Measurements from ENCODE around the gene BRAF.
"Not testable (repeated sequence)": the region's sequence is repeated elsewhere in the genome, so short reads cannot be mapped to it uniquely, and the experiment has no call there.

Gene BRAF

DNA sequence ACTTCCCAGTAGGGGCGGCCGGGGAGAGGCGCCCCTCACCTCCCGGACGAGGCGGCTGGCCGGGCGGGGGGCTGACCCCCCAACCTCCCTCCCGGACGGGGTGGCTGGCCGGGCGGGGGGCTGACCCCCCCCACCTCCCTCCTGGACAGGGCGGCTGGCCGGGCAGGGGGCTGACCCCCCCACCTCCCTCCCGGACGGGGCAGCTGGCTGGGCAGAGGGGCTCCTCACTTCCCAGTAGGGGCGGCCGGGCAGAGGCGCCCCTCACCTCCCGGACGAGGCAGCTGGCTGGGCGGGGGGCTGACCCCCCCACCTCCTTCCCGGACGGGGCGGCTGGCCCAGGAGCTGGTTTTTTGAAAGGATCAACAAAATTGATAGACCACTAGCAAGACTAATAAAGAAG, 161.6 kb downstream of the BRAF start:
- DNase-seq, result not testable (repeated sequence)

DNA sequence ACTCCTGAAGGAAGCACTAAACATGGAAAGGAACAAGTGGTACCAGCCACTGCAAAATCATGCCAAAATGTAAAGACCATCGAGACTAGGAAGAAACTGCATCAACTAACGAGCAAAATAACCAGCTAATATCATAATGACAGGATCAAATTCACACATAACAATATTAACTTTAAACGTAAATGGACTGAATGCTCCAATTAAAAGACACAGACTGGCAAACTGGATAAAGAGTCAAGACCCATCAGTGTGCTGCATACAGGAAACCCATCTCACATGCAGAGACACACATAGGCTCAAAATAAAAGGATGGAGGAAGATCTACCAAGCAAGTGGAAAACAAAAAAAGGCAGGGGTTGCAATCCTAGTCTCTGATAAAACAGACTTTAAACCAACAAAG, 163.4 kb downstream of the BRAF start:
- not testable (repeated sequence) for DNase-seq

DNA sequence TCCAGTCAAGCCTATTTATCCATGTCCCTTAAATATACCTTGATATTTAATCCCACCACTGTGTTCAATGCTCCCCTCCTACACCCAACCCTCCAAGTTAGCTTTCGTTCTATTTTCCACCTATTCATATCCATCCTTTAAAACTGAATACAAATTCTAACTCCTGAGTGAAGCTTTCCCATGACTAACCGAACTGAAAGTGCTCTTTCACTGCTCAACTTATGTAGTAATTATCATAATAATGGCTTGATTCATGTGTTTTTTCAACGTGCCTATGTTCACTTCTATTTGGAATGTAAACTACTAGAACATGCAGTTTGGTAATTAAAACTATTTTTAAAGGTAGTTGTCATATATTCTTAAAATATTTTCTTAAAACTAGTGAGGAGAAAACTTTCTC, 170.2 kb downstream of the BRAF start:
- DNase-seq, result no peak

DNA sequence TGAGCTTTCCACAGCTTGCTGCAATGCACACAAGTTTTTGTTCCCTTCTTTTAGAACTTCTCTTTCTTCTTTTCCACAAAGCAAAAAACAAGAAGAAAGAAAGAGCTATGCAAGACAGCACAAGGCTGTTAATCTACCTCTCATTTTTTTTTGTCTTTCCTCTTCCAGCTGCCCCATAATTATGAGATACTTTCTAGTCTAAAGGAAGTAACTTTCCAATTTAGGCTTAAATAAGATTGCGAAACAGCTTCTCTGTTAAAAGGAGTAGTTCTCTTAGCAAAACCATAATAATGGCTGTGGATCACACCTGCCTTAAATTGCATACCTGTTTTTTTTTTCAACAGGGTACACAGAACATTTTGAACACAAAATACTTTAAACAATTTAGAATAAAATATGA, 172.2 kb downstream of the BRAF start:
- DNase-seq, result peak; percentile 10 to 28

DNA sequence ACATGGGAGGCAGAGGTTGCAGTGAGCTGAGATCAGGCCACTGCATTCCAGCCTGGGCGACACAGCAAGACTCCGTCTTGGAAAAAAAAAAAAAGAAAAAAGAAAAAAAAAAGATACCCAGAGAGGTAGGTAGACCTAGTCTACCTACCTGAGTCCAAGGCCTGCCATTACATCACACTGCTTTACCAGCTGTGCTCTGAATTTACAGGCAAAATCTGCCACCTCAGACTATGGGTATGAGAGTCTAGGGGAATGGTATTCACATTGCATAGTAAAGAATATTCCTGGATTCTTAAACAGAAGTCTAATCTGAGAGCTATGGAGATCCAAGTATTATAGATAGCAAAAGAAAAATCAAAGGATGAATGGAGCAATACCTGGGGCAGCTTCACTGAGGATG, 178.0 kb downstream of the BRAF start:
- no peak for DNase-seq

DNA sequence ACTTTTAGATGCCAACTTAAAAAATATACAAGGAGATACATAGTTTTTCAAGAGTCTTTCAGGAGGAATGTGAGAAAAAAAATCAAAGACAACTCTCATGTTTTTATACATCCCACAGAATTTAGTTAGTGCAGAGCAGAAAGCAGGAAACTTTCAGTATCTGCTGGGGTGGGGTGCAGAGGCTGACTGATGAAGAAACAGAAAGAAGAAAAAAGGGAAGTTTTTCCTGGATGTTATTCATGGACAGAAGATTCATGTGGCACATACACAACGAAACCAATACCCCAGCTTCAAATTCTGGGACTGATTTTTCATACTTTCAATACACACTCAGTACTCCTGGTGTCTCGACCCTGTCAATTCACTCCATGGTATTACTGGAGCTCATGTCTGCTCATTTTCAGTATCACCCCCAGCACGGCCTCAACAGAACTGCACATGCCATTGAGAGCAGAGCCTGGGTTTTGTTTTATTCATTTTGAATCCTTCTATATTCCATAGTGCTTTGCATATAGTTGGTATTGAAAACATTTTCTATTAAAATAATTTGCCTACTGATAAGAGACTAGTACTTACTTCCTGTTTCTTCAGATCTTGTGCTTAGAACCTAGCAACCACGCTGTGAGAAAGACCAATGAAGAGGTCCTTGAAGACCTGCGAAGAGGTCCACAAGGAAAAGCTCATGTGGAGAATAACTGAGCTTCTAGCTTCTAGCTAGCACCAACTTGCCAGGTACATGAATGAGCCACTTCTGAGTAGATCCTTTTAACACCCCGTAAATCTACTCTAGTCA, 179.3 kb downstream of the BRAF start:
- DNase-seq, result peak; percentile 38 to 59

DNA sequence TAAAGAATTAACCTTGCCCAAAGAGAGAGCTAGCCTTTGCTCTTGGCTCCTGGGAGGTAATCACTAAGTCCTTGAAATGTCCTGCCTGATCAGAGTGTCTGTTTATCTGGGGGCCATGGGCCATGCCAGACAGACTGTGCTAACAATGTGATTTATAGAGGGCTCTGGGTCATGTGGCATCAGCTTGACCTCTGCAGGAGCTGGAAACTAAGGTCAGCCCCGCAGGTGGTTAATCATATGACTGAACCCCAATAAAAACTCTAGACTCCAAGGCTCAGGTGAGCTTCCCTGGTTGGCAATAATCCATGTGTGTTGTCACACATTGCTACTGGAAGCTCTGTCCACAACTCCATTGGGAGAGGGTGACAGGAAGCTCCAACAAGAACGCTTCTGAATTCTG, 180.7 kb downstream of the BRAF start:
- no peak for DNase-seq

DNA sequence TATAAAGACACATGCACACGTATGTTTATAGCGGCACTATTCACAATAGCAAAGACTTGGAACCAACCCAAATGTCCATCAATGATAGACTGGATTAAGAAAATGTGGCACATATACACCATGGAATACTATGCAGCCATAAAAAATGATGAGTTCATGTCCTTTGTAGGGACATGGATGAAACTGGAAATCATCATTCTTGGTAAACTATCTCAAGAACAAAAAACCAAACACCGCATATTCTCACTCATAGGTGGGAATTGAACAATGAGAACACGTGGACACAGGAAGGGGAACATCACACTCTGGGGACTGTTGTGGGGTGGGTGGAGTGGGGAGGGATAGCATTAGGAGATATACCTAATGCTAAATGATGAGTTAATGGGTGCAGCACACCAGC, 181.5 kb downstream of the BRAF start:
- DNase-seq, result not testable (repeated sequence)

DNA sequence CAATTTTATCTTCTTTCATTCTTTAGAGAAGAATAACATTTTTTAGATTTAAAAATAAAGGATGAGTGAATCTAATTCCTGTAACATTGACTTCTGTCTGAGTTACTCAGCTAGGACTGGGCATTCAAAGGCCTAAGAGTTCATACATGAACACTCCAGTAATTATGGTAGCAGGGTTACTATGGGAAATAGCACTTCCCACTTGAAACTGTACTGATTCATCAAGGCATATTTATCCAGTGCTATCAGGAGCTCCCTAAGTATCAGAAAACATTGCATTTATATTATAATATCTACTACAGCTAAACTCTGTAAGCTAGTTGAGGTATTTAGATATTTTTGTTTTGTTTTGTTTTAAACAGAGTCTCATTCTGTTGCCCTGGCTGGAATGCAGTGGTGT, 186.4 kb downstream of the BRAF start:
- DNase-seq, result no peak

DNA sequence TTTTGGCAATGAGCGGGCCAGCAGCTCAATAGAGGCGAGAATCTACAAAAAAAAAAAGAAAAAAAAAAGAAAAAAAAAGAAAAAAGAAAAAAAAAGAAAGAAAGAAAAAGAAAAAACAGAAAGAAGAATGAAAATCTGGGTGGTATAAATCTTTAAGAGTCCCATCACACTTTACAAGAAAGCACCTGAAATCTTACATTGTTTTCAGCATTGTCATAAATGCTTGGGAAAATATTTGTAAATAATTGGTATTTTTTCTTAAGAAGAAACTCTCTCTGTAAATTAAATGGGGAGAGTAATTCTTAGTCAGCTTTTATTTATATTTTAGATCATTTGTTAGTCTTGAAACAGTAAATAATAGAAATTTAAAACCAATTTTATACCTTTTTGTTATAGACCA, 190.0 kb downstream of the BRAF start:
- DNase-seq, result no peak

DNA sequence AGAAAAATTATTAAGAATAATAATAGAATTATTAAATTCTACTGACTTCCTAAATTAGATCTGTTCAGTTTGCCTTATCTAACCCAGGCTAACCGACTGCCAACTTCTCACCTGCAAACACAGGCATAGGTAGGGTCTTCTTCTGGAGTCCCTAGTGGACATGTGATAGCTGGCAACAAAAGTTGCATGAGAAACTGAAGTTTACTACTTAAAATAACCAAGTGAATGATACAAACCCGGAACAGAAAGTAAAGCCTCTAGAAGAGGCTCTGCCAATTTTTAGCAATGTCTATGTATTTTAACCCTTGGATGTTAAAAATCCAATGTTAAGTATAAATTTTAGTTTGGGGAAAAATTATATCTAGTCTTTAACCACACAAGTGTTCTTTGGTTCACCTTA, 190.6 kb downstream of the BRAF start:
- no peak for DNase-seq

DNA sequence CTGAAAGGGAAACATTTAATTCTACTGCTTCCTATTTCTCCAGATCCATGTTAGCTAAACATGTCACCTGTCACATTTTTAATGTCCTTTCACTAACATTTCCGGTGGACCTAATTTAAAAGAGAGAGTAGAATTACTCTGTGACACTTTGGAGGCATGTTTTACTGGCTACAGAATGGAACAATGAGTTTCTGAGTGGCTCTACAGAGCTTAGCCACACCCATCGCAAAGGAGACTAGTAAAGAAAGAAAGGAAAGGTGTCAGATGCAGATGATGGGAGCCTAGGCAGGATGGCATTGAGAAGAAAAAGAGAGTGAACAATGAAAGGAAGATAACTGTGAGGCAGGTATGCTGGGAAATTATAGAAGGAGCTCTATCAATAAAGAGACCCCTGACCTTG, 192.3 kb downstream of the BRAF start:
- DNase-seq, result no peak

DNA sequence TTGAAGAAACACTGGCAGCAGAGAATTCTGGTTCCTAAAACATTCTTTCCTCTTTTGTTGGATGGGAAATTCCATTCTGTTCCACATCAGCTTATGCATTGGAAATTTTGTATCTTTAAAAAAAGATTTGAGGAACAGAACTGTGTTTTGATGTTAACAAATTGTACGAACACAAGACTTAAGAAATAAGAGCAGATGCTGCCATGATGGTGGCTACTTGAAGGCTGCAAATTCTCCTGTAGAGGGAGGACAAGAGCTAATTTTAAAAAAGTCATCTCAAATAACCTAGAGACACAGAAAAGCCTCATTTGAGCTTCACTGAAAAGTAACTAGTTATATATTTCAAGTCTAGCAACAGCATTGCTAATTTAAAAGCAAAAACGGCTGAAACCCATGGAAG, 198.4 kb downstream of the BRAF start:
- peak; percentile 54 to 72 for DNase-seq

DNA sequence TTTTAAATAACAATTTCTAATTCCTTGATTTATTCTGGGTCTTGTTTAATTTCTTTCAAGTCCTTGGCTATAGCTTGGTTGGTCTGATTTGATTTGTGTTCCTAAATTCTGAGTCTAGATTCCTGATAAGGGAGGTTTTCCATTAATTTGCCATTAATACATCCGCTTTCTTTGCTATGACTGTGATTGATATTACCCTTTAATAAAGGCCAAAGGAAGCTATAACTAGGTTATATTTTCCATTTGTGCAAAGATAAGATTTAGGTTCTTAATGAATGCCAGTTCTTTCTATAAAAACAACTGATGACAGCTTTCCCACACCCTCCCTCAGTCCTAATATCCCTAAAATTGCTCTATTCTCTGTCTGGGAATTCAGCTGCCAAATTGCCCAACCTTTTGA, 200.0 kb downstream of the BRAF start:
- no peak for DNase-seq

DNA sequence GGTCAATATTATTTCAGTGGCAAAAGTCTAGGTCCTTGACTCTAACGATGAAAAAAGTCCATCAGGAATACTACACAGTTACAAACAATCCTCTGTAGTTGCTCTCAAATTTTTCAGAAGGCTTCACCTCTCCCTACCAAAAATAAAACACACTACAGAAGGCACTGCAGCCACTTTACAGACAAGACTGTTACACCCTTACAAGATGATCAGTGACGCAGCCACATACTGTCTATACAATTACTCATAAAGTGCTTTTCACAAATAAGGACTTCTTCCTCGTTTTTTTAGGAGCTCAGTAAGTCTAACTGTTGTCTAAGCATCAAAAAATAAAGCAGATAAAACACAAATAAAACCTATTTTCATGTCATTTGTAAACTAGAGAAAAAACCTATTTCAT, 201.2 kb downstream of the BRAF start:
- DNase-seq, result no peak

DNA sequence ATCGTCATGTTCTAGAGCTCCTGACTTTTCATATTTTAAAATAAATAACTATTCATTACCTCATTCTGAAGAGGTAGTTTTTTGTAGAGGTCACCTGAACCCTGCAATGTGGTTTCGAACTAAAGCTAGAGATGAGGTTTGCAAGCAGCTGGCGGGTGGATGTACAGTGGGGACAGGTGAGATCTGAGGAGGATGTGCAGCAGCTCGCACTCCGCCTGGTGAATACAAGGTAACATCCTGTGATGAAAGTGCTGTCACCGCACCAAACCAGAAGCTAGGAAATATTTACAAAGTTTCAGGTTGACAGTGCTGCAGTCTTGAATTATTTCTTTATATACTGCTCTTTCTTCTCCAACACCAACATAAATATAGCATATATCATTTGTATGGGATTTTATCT, 201.7 kb downstream of the BRAF start:
- DNase-seq, result no peak

DNA sequence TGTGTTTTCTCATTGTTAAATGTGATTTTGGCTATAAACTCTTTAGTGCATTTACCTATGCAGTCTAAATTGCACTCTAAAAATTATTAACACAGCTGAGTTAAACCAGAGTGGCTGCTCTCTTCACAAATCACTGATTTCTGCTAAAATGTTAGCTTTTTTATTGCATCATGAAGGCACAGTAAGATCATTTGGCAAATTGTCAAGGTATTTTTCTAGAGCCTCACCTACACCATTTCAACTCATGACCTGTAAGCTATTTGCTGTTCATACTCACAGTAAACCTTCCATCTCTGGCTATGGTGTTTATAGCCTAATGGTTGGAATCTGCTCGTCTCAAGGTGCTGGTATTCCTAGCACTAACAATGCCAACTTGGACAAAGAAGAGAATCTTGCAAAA, 202.5 kb downstream of the BRAF start:
- DNase-seq, result no peak

DNA sequence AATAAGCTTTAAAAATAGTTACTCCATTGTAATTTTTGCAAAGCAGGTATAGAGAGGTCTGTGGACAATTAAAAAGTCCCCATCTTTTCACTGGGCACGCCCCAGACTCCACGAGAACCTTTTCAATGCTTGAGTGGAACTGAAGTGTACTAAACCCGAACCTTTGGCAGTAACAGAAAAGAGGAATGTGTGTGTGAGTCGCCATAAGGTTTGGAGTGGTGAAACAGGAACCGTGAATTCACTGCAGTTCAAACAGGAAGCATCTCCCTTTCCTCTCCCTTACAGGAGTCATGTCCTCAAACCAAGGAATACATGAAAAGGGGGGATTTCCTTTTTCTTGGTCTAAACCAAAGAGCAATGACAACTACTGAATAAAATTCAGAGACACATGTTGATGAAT, 205.0 kb downstream of the BRAF start:
- peak; percentile 52 to 75 for DNase-seq

DNA sequence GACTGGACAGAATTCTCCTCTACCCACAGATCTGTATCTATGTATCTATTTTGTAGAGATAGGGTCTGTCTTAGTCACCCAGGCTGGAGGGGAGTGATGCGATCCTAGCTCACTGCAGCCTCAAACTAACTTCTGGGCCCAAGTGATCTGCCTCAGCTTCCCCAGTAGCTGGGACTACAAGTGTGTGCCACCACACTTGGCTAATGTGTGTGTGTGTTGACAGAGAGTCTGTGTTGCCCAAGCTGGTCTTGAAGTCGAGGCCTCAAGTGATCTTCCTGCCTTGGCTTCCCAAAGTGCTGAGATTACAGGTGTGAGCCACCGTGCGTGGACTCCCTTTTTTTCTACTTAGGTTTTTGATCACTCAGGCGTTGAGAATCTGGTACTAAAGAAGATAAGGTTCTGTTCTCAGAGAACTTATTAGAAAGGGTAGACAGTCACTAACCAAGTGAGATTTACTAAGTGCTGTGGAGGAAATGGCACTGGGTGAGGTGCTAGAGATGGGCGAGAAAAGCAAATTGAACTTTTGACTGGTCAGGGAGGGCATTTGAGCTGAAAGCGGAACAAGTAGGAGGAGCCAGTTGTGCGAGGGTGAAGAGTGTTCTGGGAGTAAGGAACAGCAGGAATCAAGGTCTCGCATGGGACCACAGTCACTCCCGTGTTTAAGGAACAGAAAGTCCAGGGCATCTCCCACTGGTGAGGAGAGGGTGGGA, 210.2 kb downstream of the BRAF start:
- DNase-seq, result no peak

DNA sequence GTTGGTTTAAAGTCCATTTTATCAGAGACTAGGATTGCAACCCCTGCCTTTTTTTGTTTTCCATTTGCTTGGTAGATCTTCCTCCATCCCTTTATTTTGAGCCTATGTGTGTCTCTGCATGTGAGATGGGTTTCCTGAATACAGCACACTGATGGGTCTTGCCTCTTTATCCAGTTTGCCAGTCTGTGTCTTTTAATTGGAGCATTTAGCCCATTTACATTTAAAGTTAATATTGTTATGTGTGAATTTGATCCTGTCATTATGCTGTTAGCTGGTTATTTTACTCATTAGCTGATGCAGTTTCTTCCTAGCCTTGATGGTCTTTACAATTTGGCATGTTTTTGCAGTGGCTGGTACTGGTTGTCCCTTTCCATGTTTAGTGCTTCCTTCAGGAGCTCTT, 212.3 kb downstream of the BRAF start:
- DNase-seq, result not testable (repeated sequence)

DNA sequence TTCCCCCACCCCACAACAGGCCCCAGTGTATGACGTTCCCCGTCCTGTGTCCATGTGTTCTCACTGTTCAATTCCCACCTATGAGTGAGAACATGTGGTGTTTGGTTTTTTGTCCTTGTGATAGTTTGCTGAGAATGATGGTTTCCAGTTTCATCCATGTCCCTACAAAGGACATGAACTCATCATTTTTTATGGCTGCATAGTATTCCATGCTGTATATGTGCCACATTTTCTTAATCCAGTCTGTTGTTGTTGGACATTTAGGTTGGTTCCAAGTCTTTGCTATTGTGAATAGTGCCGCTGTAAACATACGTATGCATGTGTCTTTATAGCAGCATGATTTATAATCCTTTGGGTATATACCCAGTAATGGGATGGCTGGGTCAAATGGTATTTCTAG, 216.0 kb downstream of the BRAF start:
- not testable (repeated sequence) for DNase-seq

DNA sequence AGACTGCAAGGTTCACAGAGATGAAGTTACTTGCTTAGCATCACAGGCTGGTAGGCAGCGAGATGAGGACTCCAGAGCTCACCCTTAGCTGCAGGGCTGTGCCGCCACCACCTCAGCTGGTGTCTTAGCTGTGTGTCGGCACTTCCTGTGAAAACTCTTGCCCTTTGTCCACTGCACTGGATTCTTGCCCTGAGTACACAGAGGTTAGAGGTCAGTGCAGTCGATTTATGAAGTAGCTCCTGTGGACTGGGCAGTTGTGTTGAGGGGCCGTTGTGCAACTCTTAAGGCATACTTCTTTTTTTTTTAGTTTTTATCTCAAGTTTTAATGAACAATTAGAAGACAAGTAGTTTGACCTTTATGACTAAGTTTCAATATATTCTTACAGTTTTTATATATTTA, 217.6 kb downstream of the BRAF start:
- no peak for DNase-seq

DNA sequence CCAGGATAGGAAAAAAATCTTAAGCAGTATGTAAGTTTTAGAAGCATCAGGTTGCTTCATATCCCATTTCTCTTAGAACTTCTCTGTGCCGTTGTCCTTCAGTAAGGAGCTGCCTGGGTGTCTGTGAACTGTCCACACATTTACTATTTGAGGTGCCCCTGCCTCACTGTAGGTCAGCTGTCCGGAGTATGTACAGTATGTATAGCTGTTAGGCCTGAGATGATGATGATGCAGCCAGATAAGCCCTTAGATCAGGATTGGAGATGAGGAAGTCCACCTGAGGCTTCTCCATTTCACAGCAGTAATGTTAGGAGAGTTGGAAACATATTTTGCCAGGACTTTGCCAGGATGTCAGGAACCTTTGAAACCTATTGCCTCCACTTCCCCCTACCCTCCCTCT, 220.5 kb downstream of the BRAF start:
- no peak for DNase-seq

DNA sequence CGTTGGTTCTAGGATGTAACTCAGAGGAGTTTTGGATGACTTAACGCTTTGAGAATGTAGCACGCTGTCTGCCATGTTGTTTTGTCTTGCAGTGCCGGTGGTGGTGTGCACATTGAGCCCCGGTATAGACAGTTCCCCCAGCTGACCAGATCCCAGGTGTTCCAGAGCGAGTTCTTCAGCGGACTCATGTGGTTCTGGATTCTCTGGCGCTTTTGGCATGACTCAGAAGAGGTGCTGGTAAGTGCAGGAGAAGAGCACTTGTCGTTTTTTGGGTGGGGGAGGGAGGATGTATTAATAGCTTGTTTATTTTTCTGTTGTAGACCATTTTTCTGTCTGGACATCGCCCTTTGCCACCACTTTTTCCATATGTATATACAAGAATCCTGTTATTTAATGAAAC, 222.0 kb downstream of the BRAF start:
- no peak for DNase-seq

DNA sequence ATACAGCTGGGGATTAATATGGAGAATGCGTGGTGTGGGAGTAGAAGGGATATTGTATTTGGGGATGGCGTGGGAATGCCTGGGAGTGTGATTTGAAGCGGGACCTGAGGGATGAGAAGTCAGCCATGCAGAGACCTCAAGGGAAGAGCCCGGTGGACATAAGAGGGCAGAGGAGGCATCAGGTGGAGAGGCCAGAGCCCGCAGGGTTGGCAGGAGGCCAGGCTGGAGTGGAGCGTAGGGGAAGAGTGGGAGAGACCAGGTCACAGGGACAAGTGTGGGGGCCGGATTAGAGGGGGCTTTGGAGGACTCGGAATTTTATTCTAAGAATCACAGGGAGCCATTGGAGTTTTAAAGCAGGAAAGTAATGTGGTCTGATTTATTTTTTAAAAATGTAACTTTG, 226.3 kb downstream of the BRAF start:
- DNase-seq, result no peak

All from Kasumi-1 (cell line).